ENCODE data around the gene CD3E. TPM values are rescaled to one million over a fixed set of nuclear protein-coding genes. Genes with fewer than 3 reads are reported as not detected.

The CD3E gene
- total RNA-seq, 1 donor from 2014 or later: not detected

DNA sequence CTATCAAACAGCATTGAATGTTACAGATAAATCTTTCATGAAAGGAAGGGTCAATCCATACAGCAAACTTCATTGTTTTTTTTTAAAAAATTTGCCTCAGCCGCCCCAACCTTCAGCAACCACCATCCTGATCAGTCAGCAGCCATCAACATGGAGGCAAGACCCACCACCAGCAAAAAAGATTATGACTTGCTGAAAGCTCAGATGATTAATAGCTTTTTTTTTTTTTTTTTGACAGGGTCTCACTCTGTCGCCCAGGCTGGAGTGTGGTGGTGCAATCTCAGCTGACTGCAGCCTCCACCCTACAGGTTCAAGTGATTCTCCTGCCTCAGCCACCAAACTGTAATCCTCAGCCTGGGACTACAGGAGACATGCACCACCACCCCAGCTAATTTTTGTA is 18.0 kb upstream of the CD3E start:
- no peak overlapping the region for H3K9ac ChIP-seq
- H3K9me3 ChIP-seq (ENCODE audit: low read depth): no peaks in the 10 kb centered on the region
- no peaks in the 10 kb centered on the region for H3K27me3 Mint-ChIP-seq (ENCODE audit: insufficient read depth, low read depth)
- no peaks in the 10 kb centered on the region for H4K20me1 ChIP-seq (ENCODE audit: low read depth)
- H3K36me3 Mint-ChIP-seq: no peaks in the 10 kb centered on the region
- H3K27me3 ChIP-seq: peaks cover 25% of the 10 kb centered on the region
- no peaks in the 10 kb centered on the region for H3K4me1 Mint-ChIP-seq
- no peaks in the 10 kb centered on the region for H3F3A ChIP-seq (ENCODE audit: low read depth)
- H3K4me1 ChIP-seq: no peaks in the 10 kb centered on the region
- no peak overlapping the region for H3K27ac ChIP-seq
- H3K27ac Mint-ChIP-seq: no peak overlapping the region
- no peaks in the 10 kb centered on the region for H3K9me3 Mint-ChIP-seq
- TF ChIP-seq EZH2phosphoT487 (IDR thresholded peaks at IDR 0.05): no peak
- TF ChIP-seq, protein P1, sequence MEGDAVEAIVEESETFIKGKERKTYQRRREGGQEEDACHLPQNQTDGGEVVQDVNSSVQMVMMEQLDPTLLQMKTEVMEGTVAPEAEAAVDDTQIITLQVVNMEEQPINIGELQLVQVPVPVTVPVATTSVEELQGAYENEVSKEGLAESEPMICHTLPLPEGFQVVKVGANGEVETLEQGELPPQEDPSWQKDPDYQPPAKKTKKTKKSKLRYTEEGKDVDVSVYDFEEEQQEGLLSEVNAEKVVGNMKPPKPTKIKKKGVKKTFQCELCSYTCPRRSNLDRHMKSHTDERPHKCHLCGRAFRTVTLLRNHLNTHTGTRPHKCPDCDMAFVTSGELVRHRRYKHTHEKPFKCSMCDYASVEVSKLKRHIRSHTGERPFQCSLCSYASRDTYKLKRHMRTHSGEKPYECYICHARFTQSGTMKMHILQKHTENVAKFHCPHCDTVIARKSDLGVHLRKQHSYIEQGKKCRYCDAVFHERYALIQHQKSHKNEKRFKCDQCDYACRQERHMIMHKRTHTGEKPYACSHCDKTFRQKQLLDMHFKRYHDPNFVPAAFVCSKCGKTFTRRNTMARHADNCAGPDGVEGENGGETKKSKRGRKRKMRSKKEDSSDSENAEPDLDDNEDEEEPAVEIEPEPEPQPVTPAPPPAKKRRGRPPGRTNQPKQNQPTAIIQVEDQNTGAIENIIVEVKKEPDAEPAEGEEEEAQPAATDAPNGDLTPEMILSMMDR (IDR thresholded peaks at IDR 0.05): no peak
- no peak for TF ChIP-seq EZH2 (IDR thresholded peaks at IDR 0.05)
- H3K4me3 ChIP-seq: no peak overlapping the region
- DNase-seq (ENCODE audit: low spot score): no peak
- H3K79me2 ChIP-seq (ENCODE audit: low read depth): no peaks in the 10 kb centered on the region
- no peak overlapping the region for H3K4me2 ChIP-seq
- H2AFZ ChIP-seq (replicated peaks): no peak overlapping the region
- no peaks in the 10 kb centered on the region for H3K36me3 ChIP-seq
- no peak overlapping the region for H3K4me3 Mint-ChIP-seq

DNA sequence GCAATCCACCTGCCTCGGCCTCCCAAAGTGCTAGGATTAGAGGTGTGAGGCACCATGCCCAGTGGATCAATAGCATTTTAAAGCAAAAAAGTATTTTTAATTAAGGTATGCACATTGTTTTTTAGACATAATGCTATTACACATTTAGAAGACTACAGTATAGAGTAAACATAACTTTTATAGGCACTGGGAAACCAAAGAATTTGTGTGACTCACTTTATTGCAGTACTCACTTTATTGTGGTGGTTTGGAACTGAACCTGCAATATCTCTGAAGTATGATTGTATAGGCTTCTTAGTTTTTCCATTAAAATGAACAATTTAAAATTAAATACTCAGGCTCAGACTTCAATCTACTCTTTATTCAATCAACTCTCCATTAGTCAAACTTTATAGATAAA is 17.5 kb upstream of the CD3E start:
- no peak overlapping the region for H3K27ac ChIP-seq
- no peaks in the 10 kb centered on the region for H3K79me2 ChIP-seq (ENCODE audit: low read depth)
- peaks cover 29% of the 10 kb centered on the region for H3K27me3 ChIP-seq
- DNase-seq (ENCODE audit: low spot score): no peak
- H2AFZ ChIP-seq (replicated peaks): no peak overlapping the region
- Mint-ChIP-seq H3K4me3 (no peak overlapping the region), H3K27ac (no peak overlapping the region), H3K27me3 (ENCODE audit: insufficient read depth, low read depth) (no peaks in the 10 kb centered on the region), H3K9me3 (no peaks in the 10 kb centered on the region), H3K36me3 (no peaks in the 10 kb centered on the region), H3K4me1 (no peaks in the 10 kb centered on the region)
- H3K4me3 ChIP-seq: no peak overlapping the region
- no peaks in the 10 kb centered on the region for H3K4me1 ChIP-seq
- H4K20me1 ChIP-seq (ENCODE audit: low read depth): no peaks in the 10 kb centered on the region
- no peaks in the 10 kb centered on the region for H3K9me3 ChIP-seq (ENCODE audit: low read depth)
- H3K36me3 ChIP-seq: no peaks in the 10 kb centered on the region
- no peak for TF ChIP-seq EZH2phosphoT487 (IDR thresholded peaks at IDR 0.05)
- H3F3A ChIP-seq (ENCODE audit: low read depth): no peaks in the 10 kb centered on the region
- H3K4me2 ChIP-seq: no peak overlapping the region
- no peak overlapping the region for H3K9ac ChIP-seq

DNA sequence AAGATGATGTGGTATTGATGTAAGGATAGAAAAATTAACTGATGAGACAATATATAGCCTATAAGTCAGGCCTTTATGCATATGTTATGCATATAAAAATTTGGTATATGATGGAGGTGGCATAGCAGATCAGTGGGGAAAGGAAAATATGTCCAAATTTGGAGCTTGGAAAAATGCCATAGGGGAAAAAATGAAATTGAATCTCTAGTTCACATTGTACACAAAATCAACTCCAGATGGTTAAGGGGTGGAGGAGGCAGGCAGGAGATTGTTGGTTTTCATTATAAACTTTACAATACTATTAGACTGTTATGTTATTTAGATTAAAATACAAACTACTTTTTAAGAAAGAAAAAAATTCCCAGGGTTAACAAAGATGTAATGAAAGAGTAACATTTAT is 15.1 kb upstream of the CD3E start:
- TF ChIP-seq, protein P1 (IDR thresholded peaks at IDR 0.05): no peak
- TF ChIP-seq EZH2phosphoT487 (IDR thresholded peaks at IDR 0.05) (no peak), EZH2 (IDR thresholded peaks at IDR 0.05) (no peak)
- no peaks in the 10 kb centered on the region for H3K4me1 Mint-ChIP-seq

DNA sequence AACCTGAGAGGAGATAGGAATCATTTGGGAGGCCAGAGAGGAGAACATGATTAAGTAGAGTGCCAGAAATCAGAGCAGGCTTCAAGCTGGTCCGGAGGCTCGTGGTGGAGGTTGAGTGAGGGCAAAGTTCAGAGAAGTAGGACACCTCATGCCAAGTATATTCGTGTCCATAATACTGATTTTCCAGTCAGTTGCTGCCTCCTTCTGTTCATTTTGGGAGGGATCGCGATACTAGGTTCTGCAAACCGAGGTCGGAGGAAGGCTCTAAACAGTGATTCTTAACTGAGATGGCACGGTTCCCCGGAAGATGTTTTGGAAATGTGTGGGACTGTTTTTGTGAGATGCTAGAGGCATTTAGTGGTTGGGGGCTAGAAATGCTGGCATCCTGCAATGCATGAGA is 13.6 kb upstream of the CD3E start:
- H3K9ac ChIP-seq: no peak overlapping the region
- DNase-seq (ENCODE audit: low spot score): peak; percentile 49
- H3K4me1 Mint-ChIP-seq: no peaks in the 10 kb centered on the region

More for the DNA sequence above, 15.1 kb upstream of the CD3E start:
- H3K36me3 Mint-ChIP-seq: no peaks in the 10 kb centered on the region
- H3K4me3 Mint-ChIP-seq: no peak overlapping the region
- Histone ChIP-seq H2AFZ (replicated peaks) (no peak overlapping the region), H3F3A (ENCODE audit: low read depth) (no peaks in the 10 kb centered on the region), H3K27ac (no peak overlapping the region), H3K79me2 (ENCODE audit: low read depth) (no peaks in the 10 kb centered on the region), H3K36me3 (no peaks in the 10 kb centered on the region), H3K9me3 (ENCODE audit: low read depth) (no peaks in the 10 kb centered on the region), H3K4me3 (no peak overlapping the region), H3K9ac (no peak overlapping the region), H3K4me2 (no peak overlapping the region), H3K27me3 (peaks cover 49% of the 10 kb centered on the region), H4K20me1 (ENCODE audit: low read depth) (no peaks in the 10 kb centered on the region), H3K4me1 (no peaks in the 10 kb centered on the region)
- no peak for DNase-seq (ENCODE audit: low spot score)
- H3K9me3 Mint-ChIP-seq: no peaks in the 10 kb centered on the region
- H3K27me3 Mint-ChIP-seq (ENCODE audit: insufficient read depth, low read depth): no peaks in the 10 kb centered on the region
- no peak overlapping the region for H3K27ac Mint-ChIP-seq

More for the DNA sequence above, 13.6 kb upstream of the CD3E start:
- no peak overlapping the region for H3K27ac ChIP-seq
- no peaks in the 10 kb centered on the region for H3K79me2 ChIP-seq (ENCODE audit: low read depth)
- peaks cover 49% of the 10 kb centered on the region for H3K27me3 ChIP-seq
- H3K4me2 ChIP-seq: no peak overlapping the region
- TF ChIP-seq, protein P1 (IDR thresholded peaks at IDR 0.05): peak; percentile 52
- TF ChIP-seq EZH2phosphoT487 (IDR thresholded peaks at IDR 0.05) (no peak), EZH2 (IDR thresholded peaks at IDR 0.05) (no peak)
- no peak overlapping the region for H2AFZ ChIP-seq (replicated peaks)
- H3F3A ChIP-seq (ENCODE audit: low read depth): no peaks in the 10 kb centered on the region
- no peaks in the 10 kb centered on the region for H3K9me3 Mint-ChIP-seq
- H3K4me1 ChIP-seq: no peaks in the 10 kb centered on the region
- no peaks in the 10 kb centered on the region for H3K9me3 ChIP-seq (ENCODE audit: low read depth)
- H3K36me3 ChIP-seq: no peaks in the 10 kb centered on the region
- H3K4me3 ChIP-seq: no peak overlapping the region
- H4K20me1 ChIP-seq (ENCODE audit: low read depth): no peaks in the 10 kb centered on the region
- no peak overlapping the region for H3K27ac Mint-ChIP-seq
- no peak overlapping the region for H3K4me3 Mint-ChIP-seq
- no peaks in the 10 kb centered on the region for H3K27me3 Mint-ChIP-seq (ENCODE audit: insufficient read depth, low read depth)
- H3K36me3 Mint-ChIP-seq: no peaks in the 10 kb centered on the region

Data from neural progenitor cell (in vitro differentiated cells).